GM12892 (cell line): ENCODE measurements around the gene DENND5A.
"Not testable (repeated sequence)": the region's sequence is repeated elsewhere in the genome, so short reads cannot be mapped to it uniquely, and the experiment has no call there.

Source experiments
- DNase-seq: peaks from one replicate; pipeline ENCODE4 v3.0.0; 2011; ENCODE audit not compliant: insufficient read length
- FAIRE-seq: peaks from 2 replicates; lab custom pipeline; 2011; peaks lifted over from hg19 to GRCh38; lab: Jason Lieb, UNC
- POLR2A ChIP-seq: IDR thresholded peaks from 2 replicates; pipeline ENCODE4 v1.6.1; 2011; ENCODE audit warnings: low read depth, low read length, control low read depth
- POLR2AphosphoS5 ChIP-seq: IDR thresholded peaks from 2 replicates; pipeline ENCODE4 v1.6.1; 2011; ENCODE audit warnings: low read depth, low read length, control low read depth
- TAF1 ChIP-seq: IDR thresholded peaks from 2 replicates; pipeline ENCODE4 v1.6.1; 2011; ENCODE audit warnings: low read depth, mild to moderate bottlenecking, control low read depth, low read length, borderline replicate concordance

DENND5A gene

GRCh38 chr11:9207229-9207628, 57.9 kb downstream of the DENND5A start:
- DNase-seq (no peak), FAIRE-seq (no peak)
- no peak for TF ChIP-seq TAF1

GRCh38 chr11:9206496-9206895, 58.7 kb downstream of the DENND5A start:
- FAIRE-seq (no peak), DNase-seq (no peak)
- TF ChIP-seq TAF1 (no peak), POLR2AphosphoS5 (no peak), POLR2A (no peak)

- DNase-seq, result no peak
- TF ChIP-seq POLR2AphosphoS5 (no peak), TAF1 (no peak), POLR2A (no peak)
- peak; percentile 75 for FAIRE-seq
These were observed 61.3 kb downstream of the DENND5A start for GRCh38 chr11:9203691-9204311.

- DNase-seq, result no peak
- peak; percentile 38 for FAIRE-seq
- TF ChIP-seq POLR2A, result no peak
- no peak for TF ChIP-seq POLR2AphosphoS5
- no peak for TF ChIP-seq TAF1
These were observed 63.6 kb downstream of the DENND5A start for GRCh38 chr11:9201372-9202162.

DNA sequence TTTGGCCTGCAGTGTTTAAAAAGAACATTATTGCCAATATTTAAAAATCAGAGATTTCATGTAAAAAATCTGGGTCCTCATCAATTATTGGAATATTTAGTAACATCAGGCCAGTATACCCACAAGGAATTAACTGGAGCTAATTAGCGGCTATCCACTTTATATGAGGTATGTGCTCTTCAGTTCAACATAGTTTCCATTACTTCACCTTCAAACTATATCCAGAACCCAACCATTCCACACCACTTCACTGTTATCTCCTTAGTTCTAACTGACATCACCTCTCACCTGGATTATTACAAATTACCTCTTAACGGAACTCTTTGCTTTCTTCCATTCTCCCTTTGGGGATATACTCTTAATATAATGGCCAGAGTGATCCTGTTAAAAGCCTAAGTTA, 64.7 kb downstream of the DENND5A start:
- no peak for TF ChIP-seq POLR2AphosphoS5
- TF ChIP-seq TAF1, result no peak
- TF ChIP-seq POLR2A, result no peak
- peak; percentile 30 for FAIRE-seq

DNA sequence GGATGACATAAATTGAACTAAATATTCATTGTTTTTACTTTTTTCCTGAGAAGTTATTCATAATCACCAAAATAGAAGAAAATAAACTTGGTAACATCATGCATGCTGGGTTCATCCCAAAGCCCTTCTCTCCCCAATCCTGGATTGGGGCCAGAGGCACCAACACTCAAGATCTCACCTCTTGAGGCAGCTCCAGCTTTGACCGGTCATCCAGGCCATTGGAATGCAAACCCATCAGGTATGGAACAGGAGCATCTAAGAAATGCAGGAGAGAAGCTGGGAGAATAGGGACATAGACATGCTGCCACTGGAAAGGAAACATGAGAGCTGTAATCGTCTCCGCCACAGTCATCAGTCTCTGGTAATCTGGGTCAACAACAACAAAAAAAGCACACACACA, 71.8 kb downstream of the DENND5A start:
- no peak for DNase-seq
- FAIRE-seq, result no peak
- TF ChIP-seq TAF1 (no peak), POLR2A (no peak), POLR2AphosphoS5 (no peak)

More for the DNA sequence above, 64.7 kb downstream of the DENND5A start:
- DNase-seq, result no peak

- DNase-seq (no peak), FAIRE-seq (no peak)
- TF ChIP-seq POLR2AphosphoS5, result no peak
- no peak for TF ChIP-seq POLR2A
- no peak for TF ChIP-seq TAF1
These were observed 72.6 kb downstream of the DENND5A start for GRCh38 chr11:9192561-9192960.

- not testable (repeated sequence) for FAIRE-seq
These were observed 74.7 kb downstream of the DENND5A start for GRCh38 chr11:9190326-9191016.

GRCh38 chr11:9188860-9189259, 76.3 kb downstream of the DENND5A start:
- not testable (repeated sequence) for FAIRE-seq, DNase-seq

More at GRCh38 chr11:9190326-9191016, 74.7 kb downstream of the DENND5A start:
- DNase-seq, result not testable (repeated sequence)

DNA sequence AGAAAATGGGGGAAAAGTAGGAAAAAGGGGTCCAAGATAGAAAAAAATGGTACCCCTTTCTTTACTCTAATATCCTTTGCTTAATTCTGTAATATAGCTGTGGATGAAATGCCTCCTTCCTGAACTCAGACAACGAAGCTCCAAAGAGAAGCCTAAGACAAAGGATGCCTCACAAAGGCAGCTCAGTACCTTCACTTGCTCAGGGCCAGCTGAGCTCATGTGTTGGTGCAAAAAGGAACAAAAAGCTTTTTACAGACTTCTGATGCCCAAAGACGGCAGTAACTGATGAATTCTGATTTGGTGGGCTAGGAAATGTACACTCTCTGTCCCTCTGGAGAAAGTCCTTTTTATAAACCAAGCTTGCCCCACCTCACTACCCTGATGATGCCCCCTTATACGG, 77.5 kb downstream of the DENND5A start:
- DNase-seq (no peak), FAIRE-seq (no peak)
- TF ChIP-seq POLR2AphosphoS5, result no peak
- no peak for TF ChIP-seq POLR2A
- TF ChIP-seq TAF1, result no peak

GRCh38 chr11:9184516-9184915, 80.6 kb downstream of the DENND5A start:
- DNase-seq (no peak), FAIRE-seq (no peak)
- no peak for TF ChIP-seq POLR2AphosphoS5
- TF ChIP-seq TAF1, result no peak
- no peak for TF ChIP-seq POLR2A

DNA sequence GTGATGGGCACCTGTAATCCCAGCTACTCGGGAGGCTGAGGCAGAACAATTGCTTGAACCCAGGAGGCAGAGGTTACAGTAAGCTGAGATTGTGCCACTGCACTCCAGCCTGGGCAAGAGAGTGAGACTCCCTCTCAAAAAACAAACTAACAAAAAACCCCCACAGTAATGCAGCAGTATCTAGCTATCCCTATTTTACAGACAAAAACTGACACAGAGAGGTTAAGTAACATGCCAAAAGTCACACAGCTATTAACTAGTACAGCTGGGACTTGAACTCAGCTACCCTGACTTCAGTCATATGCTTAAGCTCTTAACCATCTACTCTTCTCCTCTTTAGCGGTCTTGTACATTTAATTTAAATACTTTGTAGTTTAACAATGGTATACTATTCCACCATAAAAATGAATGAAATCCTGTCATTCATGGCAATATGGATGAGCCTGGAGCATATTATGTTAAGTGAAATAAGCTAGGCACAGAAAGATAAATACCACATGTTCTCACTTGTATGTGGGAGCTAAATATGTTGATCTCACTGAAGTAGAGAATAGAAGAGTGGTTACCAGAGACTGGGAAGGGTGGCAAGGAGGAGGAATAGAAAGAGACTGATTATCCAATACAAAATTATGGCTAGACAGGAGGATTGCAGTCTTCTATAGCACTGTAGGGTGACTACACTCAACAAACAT, 82.8 kb downstream of the DENND5A start:
- FAIRE-seq (peak; percentile 36), DNase-seq (no peak)

More for the DNA sequence above, 82.8 kb downstream of the DENND5A start:
- TF ChIP-seq POLR2AphosphoS5 (no peak), TAF1 (no peak), POLR2A (no peak)
